GM19397 (cell line): Measurements from ENCODE around the gene AMMECR1.
"Not testable (repeated sequence)": the region's sequence is repeated elsewhere in the genome, so short reads cannot be mapped to it uniquely, and the experiment has no call there.

Source experiments
- ATAC-seq: cut with Tn5 transposase; IDR thresholded peaks from one replicate; pipeline ENCODE4 v1.9.1; 2021; ENCODE audit warnings: mild to moderate bottlenecking, moderate library complexity; ENCODE audit not compliant: unreplicated experiment

The AMMECR1 gene

GRCh38 chrX:110258552-110258951 is 59.3 kb downstream of the AMMECR1 start:
- no peak for ATAC-seq

DNA sequence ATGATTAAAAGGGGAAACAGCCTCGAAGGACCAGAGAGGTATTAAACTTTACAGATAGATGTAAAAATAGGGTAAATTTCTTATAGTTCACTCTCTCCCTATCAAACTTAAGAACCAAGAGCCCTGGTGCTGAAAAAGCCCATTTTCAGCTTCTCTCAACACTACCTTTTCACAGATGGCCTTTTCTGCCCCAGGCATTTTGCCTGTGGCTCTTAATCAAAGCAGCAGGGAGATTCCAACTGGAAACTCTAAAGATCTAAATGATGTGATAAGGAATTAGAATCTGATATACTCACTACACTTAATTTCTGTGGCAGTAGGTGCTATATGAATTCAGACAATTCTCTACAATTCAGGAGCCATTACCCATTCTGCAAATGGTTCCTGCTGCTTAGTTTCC is 60.0 kb downstream of the AMMECR1 start:
- no peak for ATAC-seq

- no peak for ATAC-seq
These were observed 65.2 kb downstream of the AMMECR1 start for GRCh38 chrX:110252711-110253110.

DNA sequence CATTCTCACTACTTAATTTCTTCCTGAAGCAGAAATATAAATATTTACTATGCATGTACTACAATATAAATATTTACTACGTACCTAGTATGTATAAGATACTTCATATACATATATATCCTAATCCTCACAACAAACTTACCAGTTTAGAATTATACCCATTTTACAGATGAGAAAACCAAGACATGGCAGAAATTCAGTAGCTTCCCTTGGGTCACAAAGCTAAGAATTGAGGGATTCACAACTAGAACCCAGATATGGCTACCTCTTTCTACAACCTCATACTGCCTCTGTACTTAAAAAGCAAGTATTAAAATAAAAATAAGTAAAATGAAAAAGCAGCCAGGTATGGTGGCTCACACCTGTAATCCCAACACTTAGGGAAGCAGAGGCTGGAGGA is 65.9 kb downstream of the AMMECR1 start:
- no peak for ATAC-seq

- ATAC-seq = no peak
These were observed 66.4 kb downstream of the AMMECR1 start for GRCh38 chrX:110251526-110251925.

DNA sequence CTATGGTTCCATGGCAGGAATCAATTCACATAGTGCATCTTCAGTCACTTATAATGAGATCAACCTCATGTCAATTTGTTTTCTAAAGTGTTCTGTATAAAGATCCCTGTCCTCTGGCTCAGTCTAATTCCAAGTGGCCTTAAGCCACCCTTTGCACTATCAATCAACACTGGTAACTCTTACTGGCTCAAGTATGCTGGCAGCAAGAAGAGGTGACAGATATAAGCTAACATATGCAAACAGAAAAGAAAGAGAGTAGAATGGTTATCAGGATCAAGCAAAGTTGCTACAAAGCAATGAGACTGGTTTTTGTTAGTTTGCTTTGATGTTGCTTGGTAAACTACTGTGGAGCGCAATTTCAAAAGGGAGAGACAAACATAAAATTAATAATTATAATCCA is 67.0 kb downstream of the AMMECR1 start:
- ATAC-seq = no peak

GRCh38 chrX:110248578-110248977 is 69.3 kb downstream of the AMMECR1 start:
- no peak for ATAC-seq

GRCh38 chrX:110245011-110245410 is 72.9 kb downstream of the AMMECR1 start:
- no peak for ATAC-seq

DNA sequence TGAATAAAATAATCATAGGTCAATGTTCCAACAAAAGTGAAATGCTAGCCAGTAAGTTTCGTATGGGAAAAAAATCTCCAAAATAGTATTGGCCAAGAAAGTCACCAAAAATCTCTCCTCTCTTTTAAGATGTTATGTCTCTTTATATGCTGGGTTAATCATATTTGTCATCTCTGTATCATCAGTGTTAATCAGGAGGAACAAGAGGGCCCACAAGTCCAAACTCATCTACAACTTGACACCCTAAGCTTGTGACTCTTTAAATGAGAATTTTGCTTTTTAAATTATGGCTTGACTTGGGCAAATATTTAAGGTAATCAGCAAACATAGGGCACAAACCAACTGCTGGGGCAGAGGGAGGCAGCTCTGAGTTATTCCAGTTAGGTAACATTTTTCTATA is 75.5 kb downstream of the AMMECR1 start:
- ATAC-seq = no peak

- no peak for ATAC-seq
These were observed 76.1 kb downstream of the AMMECR1 start for GRCh38 chrX:110241816-110242215.

DNA sequence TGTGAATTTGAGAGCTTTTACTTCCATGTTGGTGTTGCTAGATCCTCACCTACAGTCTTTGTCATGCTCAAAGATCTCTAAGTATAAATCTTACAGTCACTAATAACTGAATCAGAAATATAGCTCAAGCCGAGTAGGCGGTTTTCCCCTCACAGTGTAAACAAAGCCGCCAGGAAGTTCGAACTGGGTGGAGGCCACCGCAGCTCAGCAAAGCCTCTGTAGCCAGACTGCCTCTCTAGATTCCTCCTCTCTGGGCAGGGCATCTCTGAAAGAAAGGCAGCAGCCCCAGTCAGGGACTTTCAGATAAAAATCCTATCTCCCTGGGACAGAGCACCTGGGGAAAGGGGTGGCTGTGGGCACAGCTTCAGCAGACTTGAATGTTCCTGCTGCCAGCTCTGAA is 79.6 kb downstream of the AMMECR1 start:
- not testable (repeated sequence) for ATAC-seq

- not testable (repeated sequence) for ATAC-seq
These were observed 86.4 kb downstream of the AMMECR1 start for GRCh38 chrX:110231485-110231884.

DNA sequence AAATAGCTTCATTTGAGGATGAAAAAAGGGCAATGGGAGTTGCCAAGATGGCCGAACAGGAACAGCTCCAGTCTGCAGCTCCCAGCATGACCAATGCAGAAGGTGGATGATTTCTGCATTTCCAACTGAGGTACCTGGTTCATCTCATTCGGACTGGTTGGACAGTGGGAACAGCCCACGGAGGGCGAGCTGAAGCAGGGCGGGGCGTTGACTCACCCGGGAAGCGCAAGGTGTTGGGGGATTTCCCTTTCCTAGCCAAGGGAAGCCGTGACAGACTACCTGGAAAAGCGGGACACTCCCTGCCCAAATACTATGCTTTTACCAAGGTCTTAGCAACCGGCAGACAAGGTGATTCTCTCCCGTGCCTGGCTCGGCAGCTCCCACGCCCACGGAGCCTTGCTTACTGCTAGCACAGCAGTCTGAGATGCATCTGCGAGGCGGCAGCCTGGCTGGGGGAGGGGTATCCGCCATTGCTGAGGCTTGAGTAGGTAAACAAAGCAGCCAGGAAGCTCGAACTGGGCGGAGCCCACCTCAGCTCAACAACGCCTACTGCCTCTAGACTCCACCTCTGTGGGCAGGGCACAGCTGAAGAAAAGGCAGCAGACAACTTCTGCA is 88.3 kb downstream of the AMMECR1 start:
- not testable (repeated sequence) for ATAC-seq

DNA sequence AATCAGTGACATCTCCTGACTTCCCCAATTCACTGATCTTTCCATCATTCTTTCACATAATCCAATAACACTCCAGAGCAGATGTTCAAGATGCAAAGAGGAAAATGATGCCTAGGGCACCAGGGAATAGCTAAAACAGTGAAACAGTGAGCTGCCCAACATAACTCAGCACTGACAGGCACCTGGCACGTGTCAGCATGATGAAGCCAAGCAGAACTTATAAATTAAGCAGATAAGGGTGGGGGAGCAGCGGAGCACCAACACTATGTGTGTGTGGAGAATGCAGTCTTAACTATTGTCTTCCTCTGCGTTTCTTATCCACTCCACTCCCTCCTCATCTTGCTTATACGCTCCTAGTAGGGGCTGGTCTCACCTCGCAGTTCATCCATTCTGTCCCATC is 89.4 kb downstream of the AMMECR1 start:
- no peak for ATAC-seq

DNA sequence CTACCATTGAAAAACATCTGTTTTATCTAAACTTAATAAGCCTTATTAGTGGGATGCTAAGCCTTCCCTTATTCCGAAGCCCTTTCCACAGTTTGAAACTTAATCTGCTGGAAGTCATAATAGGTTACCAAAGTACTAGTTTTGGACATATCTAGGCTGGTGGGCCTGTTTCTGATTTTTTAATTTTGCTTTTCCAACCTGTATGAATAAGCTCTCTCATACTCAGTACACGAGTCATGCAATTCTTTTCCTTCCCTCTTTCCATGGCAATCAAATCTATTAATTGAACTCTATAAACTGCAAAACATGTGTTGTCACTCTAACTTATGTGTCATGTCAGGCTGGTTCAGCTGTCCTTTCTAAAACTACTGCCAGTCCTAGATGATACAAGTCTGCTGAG is 91.0 kb downstream of the AMMECR1 start:
- ATAC-seq = no peak

GRCh38 chrX:110224926-110225617 is 92.8 kb downstream of the AMMECR1 start:
- no peak for ATAC-seq

GRCh38 chrX:110222497-110223257 is 95.2 kb downstream of the AMMECR1 start:
- ATAC-seq = no peak

- ATAC-seq = no peak
These were observed 98.0 kb downstream of the AMMECR1 start for GRCh38 chrX:110219920-110220319.

DNA sequence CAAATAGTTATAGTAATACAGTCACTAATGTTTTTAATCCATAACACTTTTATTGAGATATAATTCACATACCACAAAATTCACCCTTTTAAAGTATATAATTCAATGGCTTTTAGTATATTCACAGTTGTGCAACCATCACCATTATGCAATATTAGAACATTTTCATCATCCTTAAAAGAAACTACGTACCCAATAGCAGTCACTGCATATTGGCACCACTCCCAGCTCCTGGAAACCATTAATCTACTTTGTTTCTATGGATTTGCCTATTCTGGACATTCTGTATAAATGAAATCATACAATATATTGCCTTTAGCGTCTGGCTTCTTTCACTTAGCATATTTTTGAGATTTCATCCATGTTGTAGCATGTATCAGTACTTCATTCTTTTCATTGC is 99.3 kb downstream of the AMMECR1 start:
- no peak for ATAC-seq

DNA sequence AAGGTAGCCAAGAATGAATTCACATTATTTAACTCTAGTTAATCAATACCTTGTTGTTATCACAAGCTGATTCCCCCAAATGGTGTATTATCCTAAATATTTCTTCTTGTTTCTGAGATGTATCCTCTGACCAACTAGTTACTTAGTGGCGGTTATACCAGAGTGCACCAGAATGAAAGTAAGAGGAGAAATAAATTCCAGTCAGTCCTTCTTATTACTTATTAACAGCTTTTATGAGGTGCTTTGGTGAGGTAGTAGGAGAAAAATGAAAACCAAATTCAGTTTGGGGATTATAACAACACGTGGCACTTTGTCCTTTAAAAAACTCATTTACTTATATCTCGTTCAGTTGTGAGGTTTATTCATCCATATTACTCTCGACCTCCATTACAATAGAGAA is 101.9 kb downstream of the AMMECR1 start:
- no peak for ATAC-seq

DNA sequence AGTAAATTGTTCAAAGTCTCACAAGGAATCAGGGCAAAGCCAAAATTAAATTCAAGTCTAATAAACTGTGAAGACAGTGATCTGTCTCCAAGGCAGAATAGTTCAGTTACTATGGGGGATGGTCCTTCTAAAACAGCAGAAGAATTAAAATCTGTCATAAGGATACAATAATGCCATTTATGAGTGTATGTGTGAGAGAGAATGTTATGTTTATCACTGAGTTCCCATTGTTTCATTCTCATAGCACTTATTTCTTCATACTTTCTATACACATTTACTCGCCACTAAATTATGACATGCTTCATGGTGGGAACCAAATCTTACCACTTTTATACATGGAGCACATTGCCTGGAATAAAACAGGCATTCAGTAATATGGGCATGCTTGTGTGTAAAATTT is 102.5 kb downstream of the AMMECR1 start:
- no peak for ATAC-seq

- no peak for ATAC-seq
These were observed 103.2 kb downstream of the AMMECR1 start for GRCh38 chrX:110214684-110215083.
